ENCODE measurements around the gene TAF10. TPM values are rescaled to one million over a fixed set of nuclear protein-coding genes. Genes with fewer than 3 reads are reported as not detected.

The TAF10 gene
- total and polyA plus RNA-seq, 2 donors, result 119 to 160 TPM

DNA sequence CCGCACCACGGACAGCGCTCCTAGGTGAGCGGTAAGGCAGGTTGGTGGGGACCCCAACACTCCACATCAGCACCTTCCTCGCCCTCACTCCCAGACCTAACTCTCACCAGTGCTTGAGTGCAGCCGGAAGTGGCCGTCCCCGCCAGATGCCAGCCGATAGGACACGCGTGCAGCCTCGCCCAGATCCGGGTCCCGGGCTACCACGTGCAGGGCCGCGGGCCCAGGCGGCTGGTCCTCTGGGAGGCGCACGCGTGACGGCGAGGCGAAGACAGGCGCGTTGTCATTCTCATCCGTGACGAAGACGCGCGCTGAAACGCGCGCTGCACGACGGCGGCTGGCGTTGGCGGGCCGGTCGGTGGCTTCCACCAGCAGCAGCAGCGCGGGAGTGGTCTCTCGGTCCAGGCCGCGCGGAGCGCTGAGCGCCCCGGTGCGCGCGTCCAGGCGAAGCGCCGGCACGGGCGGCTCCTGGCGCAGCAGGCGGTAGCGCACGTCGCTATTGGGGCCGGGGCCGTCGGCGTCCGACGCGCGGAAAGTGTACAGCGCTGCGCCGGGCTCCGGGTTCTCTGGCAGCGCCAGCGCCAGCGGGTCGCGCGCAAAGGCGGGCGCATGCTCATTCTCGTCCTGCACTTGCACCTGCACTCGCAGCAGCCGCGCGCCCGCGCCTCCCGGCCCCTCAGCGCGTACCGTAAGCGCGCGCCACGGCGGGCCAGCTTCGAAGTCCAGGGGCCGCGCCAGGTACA, 18.0 kb upstream of the TAF10 start:
- no peak overlapping the region for H3K4me3 ChIP-seq (ENCODE audit: low read length in 2 of 2)
- no peak overlapping the region for H3K27ac ChIP-seq (ENCODE audit: low read depth in 1 of 2, low read length in 1 of 2)
- peaks cover 19 to 29% of the 10 kb centered on the region in 2 donors for H3K36me3 ChIP-seq (ENCODE audit: control insufficient read depth in 2 of 2, insufficient read depth in 2 of 2, low read length in 1 of 2)
- no peaks in the 10 kb centered on the region for H3K9me3 ChIP-seq (ENCODE audit: control insufficient read depth in 2 of 2, insufficient read depth in 1 of 2, low read length in 1 of 2)
- no peak for DNase-seq (ENCODE audit: low read depth in 6 of 9, low spot score in 9 of 9)
- peaks cover 5 to 7% of the 10 kb centered on the region in 2 donors for H3K4me1 ChIP-seq (ENCODE audit: control insufficient read depth in 2 of 2, insufficient read depth in 2 of 2, low read length in 2 of 2)
- no peaks in the 10 kb centered on the region for H3K27me3 ChIP-seq (ENCODE audit: control insufficient read depth in 2 of 2, insufficient read depth in 1 of 2, low read length in 1 of 2)
- WGBS, result 95% methylated on average over 102 of the region's 102 CpGs

DNA sequence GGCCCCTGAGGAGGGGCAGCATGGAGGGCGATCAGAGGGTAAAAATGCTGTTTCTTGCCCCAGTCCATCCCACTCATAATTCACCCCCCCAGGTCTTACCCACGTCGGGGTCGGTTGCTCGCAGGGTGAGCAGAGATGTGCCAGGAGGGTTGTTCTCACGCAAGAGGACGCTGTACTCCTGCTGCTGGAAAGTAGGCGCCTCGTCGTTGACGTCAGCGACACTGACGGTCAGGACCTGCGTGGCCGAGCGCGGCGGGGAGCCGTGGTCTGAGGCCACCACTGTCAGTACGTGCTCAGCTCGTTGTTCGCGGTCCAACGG, 17.5 kb upstream of the TAF10 start:
- DNase-seq (ENCODE audit: low read depth in 6 of 9, low spot score in 9 of 9), result no peak
- Histone ChIP-seq H3K36me3 (ENCODE audit: control insufficient read depth in 2 of 2, insufficient read depth in 2 of 2, low read length in 1 of 2) (peaks cover 22 to 29% of the 10 kb centered on the region in 2 donors), H3K27ac (ENCODE audit: low read depth in 1 of 2, low read length in 1 of 2) (no peak overlapping the region), H3K9me3 (ENCODE audit: control insufficient read depth in 2 of 2, insufficient read depth in 1 of 2, low read length in 1 of 2) (no peaks in the 10 kb centered on the region), H3K4me3 (ENCODE audit: low read length in 2 of 2) (no peak overlapping the region), H3K4me1 (ENCODE audit: control insufficient read depth in 2 of 2, insufficient read depth in 2 of 2, low read length in 2 of 2) (peaks cover 5 to 7% of the 10 kb centered on the region in 2 donors), H3K27me3 (ENCODE audit: control insufficient read depth in 2 of 2, insufficient read depth in 1 of 2, low read length in 1 of 2) (no peaks in the 10 kb centered on the region)
- 99% methylated on average over 24 of the region's 24 CpGs for WGBS

DNA sequence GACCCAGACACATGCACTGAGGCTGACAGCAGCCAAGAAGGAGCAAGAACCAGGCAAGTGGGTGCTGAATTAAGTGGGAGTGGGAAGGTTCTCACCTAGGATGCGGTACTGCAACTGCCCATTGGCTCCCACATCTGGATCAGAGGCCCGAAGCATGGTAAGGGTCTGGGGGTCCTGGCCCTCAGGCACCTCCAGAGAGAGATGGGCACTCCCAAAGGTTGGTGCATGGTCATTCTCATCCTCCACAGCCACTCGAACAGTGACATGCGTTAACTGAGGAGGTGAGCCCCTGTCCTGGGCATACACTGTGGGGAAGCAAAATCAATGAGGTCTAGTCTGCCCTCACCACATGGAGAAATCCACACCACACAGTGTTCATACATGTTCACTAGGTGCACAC, 16.5 kb upstream of the TAF10 start:
- no peak for DNase-seq (ENCODE audit: low read depth in 6 of 9, low spot score in 9 of 9)
- WGBS, result 100% methylated on average over 4 of the region's 4 CpGs
- Histone ChIP-seq H3K36me3 (ENCODE audit: control insufficient read depth in 2 of 2, insufficient read depth in 2 of 2, low read length in 1 of 2) (peaks cover 26 to 32% of the 10 kb centered on the region in 2 donors), H3K27ac (ENCODE audit: low read depth in 1 of 2, low read length in 1 of 2) (no peak overlapping the region), H3K4me1 (ENCODE audit: control insufficient read depth in 2 of 2, insufficient read depth in 2 of 2, low read length in 2 of 2) (peaks cover 5 to 7% of the 10 kb centered on the region in 2 donors), H3K4me3 (ENCODE audit: low read length in 2 of 2) (no peak overlapping the region), H3K9me3 (ENCODE audit: control insufficient read depth in 2 of 2, insufficient read depth in 1 of 2, low read length in 1 of 2) (no peaks in the 10 kb centered on the region), H3K27me3 (ENCODE audit: control insufficient read depth in 2 of 2, insufficient read depth in 1 of 2, low read length in 1 of 2) (no peaks in the 10 kb centered on the region)

DNA sequence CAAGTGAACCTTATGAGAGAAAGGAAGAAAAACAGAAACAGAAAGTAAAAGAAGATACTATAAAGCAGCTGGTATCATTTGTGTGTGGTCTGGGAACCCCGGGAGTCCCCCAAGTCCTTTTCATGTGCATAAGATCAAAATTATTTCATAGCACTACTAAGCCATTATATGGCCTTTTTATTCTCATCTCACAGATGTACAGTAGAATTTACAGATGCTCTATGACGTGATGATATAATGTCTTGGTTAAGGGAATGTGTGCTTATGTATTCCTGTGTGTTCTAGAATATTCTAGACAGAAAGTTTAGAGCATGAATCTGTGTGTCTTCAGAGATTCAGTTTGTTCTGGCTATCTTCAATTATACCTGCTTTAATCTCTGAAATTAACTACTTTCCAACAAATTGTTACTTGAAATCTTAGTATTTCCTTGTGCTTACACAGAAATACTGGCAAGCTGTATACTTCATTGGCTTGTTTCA, 15.8 kb upstream of the TAF10 start:
- WGBS, result 13% methylated on average over 2 of the region's 2 CpGs
- Histone ChIP-seq H3K4me3 (ENCODE audit: low read length in 2 of 2) (no peak overlapping the region), H3K4me1 (ENCODE audit: control insufficient read depth in 2 of 2, insufficient read depth in 2 of 2, low read length in 2 of 2) (peaks cover 5 to 7% of the 10 kb centered on the region in 2 donors), H3K27ac (ENCODE audit: low read depth in 1 of 2, low read length in 1 of 2) (peak overlapping the region in 1 of 2 donors; percentile 58), H3K27me3 (ENCODE audit: control insufficient read depth in 2 of 2, insufficient read depth in 1 of 2, low read length in 1 of 2) (no peaks in the 10 kb centered on the region), H3K36me3 (ENCODE audit: control insufficient read depth in 2 of 2, insufficient read depth in 2 of 2, low read length in 1 of 2) (peaks cover 28 to 29% of the 10 kb centered on the region in 2 donors), H3K9me3 (ENCODE audit: control insufficient read depth in 2 of 2, insufficient read depth in 1 of 2, low read length in 1 of 2) (no peaks in the 10 kb centered on the region)
- DNase-seq (ENCODE audit: low read depth in 6 of 9, low spot score in 9 of 9), result peak in 3 of 9 donors; percentile 14 to 53 (median 24)

DNA sequence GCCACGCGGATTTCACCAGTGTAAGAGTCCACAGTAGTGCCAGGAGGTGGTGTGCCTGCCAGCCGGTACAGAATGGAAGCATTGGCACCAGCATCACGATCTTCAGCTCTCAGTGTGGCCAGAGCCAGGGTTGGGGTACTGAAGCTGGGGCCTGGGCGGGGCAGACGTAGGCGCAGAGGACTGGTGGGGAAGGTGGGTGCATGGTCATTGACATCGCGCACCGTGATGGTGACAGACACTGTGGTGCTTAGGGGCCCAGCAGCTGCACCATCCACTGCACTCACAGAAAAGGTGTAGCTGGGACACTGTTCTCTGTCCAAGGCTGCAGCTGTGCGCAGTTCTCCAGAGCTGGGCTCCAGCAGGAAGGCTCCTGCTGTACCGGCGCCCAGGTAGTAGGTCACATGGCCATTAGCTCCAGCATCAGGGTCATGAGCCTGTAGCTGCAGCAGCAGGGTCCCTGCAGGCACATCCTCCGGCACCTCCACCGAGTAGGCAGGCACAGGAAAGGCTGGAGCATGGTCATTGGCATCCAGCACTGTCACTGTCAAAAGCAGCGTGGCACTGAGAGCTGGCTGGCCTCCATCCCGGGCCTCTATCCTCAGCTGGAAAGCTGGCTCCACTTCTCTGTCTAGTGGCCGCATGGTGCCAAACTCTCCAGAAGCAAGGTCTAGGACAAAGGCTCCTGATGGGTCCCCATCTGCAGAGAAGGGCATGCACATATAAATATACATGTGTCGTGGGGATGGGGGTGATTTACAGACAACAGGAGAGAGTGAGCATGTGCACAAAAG, 15.2 kb upstream of the TAF10 start:
- Histone ChIP-seq H3K4me1 (ENCODE audit: control insufficient read depth in 2 of 2, insufficient read depth in 2 of 2, low read length in 2 of 2) (peaks cover 5 to 7% of the 10 kb centered on the region in 2 donors), H3K27ac (ENCODE audit: low read depth in 1 of 2, low read length in 1 of 2) (peak overlapping the region in 1 of 2 donors; percentile 43), H3K36me3 (ENCODE audit: control insufficient read depth in 2 of 2, insufficient read depth in 2 of 2, low read length in 1 of 2) (peaks cover 22 to 25% of the 10 kb centered on the region in 2 donors), H3K9me3 (ENCODE audit: control insufficient read depth in 2 of 2, insufficient read depth in 1 of 2, low read length in 1 of 2) (peaks cover 0 to 5% of the 10 kb centered on the region in 2 donors), H3K4me3 (ENCODE audit: low read length in 2 of 2) (no peak overlapping the region), H3K27me3 (ENCODE audit: control insufficient read depth in 2 of 2, insufficient read depth in 1 of 2, low read length in 1 of 2) (no peaks in the 10 kb centered on the region)
- 91% methylated on average over 19 of the region's 19 CpGs for WGBS
- no peak for DNase-seq (ENCODE audit: low read depth in 6 of 9, low spot score in 9 of 9)

DNA sequence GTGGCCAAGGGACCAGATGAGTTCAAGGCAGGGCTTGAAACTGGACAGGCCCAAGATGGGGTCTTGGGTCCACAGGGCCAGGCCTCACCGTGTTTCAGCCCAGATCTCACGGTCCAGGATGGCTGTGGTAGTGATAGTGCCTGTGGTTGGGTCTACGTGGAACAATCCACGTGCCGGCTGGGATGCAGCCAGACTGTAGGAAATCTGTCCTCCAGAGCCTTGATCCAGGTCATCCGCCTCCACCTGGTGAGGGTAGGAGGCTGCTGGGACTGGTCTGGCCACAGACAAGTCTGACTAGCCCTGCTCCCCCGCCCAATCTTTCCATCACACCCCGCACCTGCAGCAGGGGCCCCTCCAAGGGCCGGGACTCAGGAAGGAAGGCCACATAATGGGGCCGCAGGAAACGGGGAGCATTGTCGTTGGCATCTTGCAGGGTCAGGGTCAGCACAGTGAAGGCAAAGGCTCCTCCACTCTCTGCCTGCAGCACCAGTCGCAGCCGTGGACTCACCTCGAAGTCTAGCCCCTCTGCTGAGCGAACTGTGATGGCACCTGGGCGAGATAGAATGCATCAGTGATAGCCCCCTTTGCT, 13.9 kb upstream of the TAF10 start:
- H3K36me3 ChIP-seq (ENCODE audit: control insufficient read depth in 2 of 2, insufficient read depth in 2 of 2, low read length in 1 of 2), result peaks cover 21 to 22% of the 10 kb centered on the region in 2 donors
- H3K27me3 ChIP-seq (ENCODE audit: control insufficient read depth in 2 of 2, insufficient read depth in 1 of 2, low read length in 1 of 2), result no peaks in the 10 kb centered on the region
- H3K27ac ChIP-seq (ENCODE audit: low read depth in 1 of 2, low read length in 1 of 2), result no peak overlapping the region
- WGBS, result 95% methylated on average over 17 of the region's 17 CpGs
- no peak overlapping the region for H3K4me3 ChIP-seq (ENCODE audit: low read length in 2 of 2)
- peaks cover 5 to 7% of the 10 kb centered on the region in 2 donors for H3K4me1 ChIP-seq (ENCODE audit: control insufficient read depth in 2 of 2, insufficient read depth in 2 of 2, low read length in 2 of 2)
- peaks cover 0 to 6% of the 10 kb centered on the region in 2 donors for H3K9me3 ChIP-seq (ENCODE audit: control insufficient read depth in 2 of 2, insufficient read depth in 1 of 2, low read length in 1 of 2)
- no peak for DNase-seq (ENCODE audit: low read depth in 6 of 9, low spot score in 9 of 9)

DNA sequence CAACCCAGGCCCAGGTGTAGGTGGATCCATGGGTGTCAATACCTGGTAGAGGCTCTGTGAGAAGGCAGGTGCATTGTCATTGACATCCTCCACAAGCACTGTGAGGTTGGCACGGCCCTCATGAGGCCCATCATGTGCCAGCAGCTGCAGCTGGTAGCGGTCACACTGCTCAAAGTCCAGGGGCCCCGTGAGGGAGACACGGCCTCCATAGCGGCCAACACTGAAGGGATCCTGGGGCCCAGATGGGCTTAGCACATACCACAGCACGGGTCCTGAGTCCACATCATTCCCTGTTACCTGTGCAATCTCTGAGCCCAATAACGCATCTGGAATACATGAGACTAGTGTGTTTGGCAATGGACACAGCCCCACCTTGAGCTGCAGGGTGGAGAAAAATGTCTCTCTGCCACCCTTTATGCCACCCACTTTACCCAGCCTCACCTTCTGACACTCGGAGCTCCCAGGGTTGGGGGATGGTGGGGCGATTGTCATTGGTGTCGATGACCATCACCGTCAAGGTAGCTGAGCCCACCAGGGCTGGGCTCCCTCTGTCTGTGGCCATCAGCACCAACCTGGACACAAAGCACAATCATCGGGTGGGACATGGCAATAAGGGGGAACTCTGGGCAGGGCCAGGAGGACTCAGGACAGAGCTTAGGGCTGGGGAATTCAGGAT, 13.3 kb upstream of the TAF10 start:
- no peaks in the 10 kb centered on the region for H3K27me3 ChIP-seq (ENCODE audit: control insufficient read depth in 2 of 2, insufficient read depth in 1 of 2, low read length in 1 of 2)
- peaks cover 21 to 22% of the 10 kb centered on the region in 2 donors for H3K36me3 ChIP-seq (ENCODE audit: control insufficient read depth in 2 of 2, insufficient read depth in 2 of 2, low read length in 1 of 2)
- no peak for DNase-seq (ENCODE audit: low read depth in 6 of 9, low spot score in 9 of 9)
- H3K9me3 ChIP-seq (ENCODE audit: control insufficient read depth in 2 of 2, insufficient read depth in 1 of 2, low read length in 1 of 2), result peaks cover 0 to 6% of the 10 kb centered on the region in 2 donors
- 97% methylated on average over 12 of the region's 12 CpGs for WGBS
- peaks cover 5 to 7% of the 10 kb centered on the region in 2 donors for H3K4me1 ChIP-seq (ENCODE audit: control insufficient read depth in 2 of 2, insufficient read depth in 2 of 2, low read length in 2 of 2)
- no peak overlapping the region for H3K4me3 ChIP-seq (ENCODE audit: low read length in 2 of 2)
- H3K27ac ChIP-seq (ENCODE audit: low read depth in 1 of 2, low read length in 1 of 2), result no peak overlapping the region

DNA sequence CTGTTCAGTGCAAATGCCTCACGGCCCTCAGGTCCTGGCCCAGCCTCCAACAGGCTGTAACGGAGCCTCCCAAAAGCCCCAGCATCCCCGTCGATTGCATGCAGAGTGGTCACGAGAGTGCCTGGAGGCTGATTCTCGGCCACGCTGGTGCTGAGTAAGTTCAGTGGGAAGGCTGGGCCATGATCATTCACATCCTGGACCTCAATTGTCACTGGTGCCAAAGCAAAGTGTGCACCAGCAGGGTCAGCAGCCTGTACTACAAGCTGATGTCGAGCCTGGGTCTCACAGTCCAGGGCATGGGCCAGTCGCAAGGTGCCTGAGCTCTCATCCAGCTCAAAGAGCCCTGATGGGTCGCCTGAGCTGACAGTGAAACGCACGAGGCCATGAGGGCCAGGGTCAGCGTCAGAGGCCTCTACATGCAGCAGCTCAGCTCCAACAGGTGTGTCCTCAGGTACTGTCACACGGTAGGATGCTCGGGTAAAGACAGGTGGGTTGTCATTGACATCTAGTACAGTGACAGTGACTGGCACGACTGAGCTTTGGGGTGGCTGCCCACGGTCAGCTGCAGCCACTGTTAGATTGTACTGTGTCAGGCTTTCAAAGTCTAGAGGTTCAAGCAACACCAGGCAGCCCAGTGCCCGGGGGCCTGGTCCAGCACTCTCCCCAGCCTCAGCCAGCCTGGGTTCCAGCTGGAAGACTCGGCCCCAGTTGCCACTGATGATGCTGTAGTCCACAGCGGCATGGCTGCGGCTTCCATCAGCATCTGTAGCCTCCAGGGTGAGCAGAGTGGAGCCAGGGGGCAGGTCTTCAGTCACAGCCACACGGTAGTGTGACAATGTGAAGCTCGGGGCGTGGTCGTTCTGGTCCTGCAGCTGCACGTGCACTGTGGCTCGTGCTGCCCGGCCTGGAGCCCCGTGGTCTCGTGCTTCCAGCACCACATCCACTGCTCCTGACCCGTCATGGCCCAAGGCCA, 11.7 kb upstream of the TAF10 start:
- Histone ChIP-seq H3K27me3 (ENCODE audit: control insufficient read depth in 2 of 2, insufficient read depth in 1 of 2, low read length in 1 of 2) (no peaks in the 10 kb centered on the region), H3K9me3 (ENCODE audit: control insufficient read depth in 2 of 2, insufficient read depth in 1 of 2, low read length in 1 of 2) (peaks cover 0 to 6% of the 10 kb centered on the region in 2 donors), H3K27ac (ENCODE audit: low read depth in 1 of 2, low read length in 1 of 2) (no peak overlapping the region), H3K4me3 (ENCODE audit: low read length in 2 of 2) (no peak overlapping the region), H3K36me3 (ENCODE audit: control insufficient read depth in 2 of 2, insufficient read depth in 2 of 2, low read length in 1 of 2) (peaks cover 15 to 17% of the 10 kb centered on the region in 2 donors), H3K4me1 (ENCODE audit: control insufficient read depth in 2 of 2, insufficient read depth in 2 of 2, low read length in 2 of 2) (peaks cover 6 to 12% of the 10 kb centered on the region in 2 donors)
- whole genome bisulfite sequencing, result 95% methylated on average over 31 of the region's 31 CpGs
- no peak for DNase-seq (ENCODE audit: low read depth in 6 of 9, low spot score in 9 of 9)

Measured in thymus (tissue), 11 donors.